Fibroblast of lung (primary cell): Measurements from ENCODE around the gene RUNDC3A.

Experiments
- CTCF ChIP-seq, 2 donors: IDR thresholded peaks in 1 of 2; conservative IDR thresholded peaks in 1 of 2; 1 replicate in 1 of 2; 2 replicates in 1 of 2; pipeline ENCODE4 v1.5.1; 2011 to 2012; ENCODE audit warnings: low read length in 2 of 2, control low read depth in 1 of 2, inconsistent platforms in 1 of 2, low read depth in 1 of 2, mild to moderate bottlenecking in 1 of 2
- EZH2 ChIP-seq: IDR thresholded peaks from 2 replicates; pipeline ENCODE4 v1.5.1; 2012; ENCODE audit warnings: low read length, control low read depth, mild to moderate bottlenecking; ENCODE audit errors: missing control alignments

GRCh38 chr17:44310188-44310587 lies 1.8 kb downstream of the RUNDC3A start:
- TF ChIP-seq CTCF (conservative IDR thresholded peaks at IDR 0.05 in 1 of 2, IDR thresholded peaks at IDR 0.05 in 1 of 2; ENCODE audit: low read depth in 1 of 2, low read length in 2 of 2) (no peak), EZH2 (no peak)
